Measurements from ENCODE around the gene GPX6.

DNA sequence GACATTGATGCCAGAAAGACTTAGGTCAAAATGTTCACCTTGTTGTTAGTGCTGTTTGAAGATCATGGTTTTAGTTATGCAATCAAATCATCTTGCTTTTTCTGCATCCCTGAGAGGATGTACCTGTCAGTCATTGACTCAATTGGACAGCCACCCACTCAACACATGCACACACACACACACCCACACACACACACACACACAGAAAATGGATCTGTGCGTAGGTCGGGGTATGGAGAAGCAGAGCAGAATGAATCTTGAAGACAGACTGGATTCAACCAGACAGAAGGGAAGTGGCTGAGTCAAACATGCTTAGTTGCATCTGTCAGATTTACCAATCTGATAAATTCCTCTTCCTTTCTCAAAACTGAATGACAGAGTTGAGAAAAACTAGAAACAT lies 53.2 kb downstream of the GPX6 start:
- TF ChIP-seq, protein P1, sequence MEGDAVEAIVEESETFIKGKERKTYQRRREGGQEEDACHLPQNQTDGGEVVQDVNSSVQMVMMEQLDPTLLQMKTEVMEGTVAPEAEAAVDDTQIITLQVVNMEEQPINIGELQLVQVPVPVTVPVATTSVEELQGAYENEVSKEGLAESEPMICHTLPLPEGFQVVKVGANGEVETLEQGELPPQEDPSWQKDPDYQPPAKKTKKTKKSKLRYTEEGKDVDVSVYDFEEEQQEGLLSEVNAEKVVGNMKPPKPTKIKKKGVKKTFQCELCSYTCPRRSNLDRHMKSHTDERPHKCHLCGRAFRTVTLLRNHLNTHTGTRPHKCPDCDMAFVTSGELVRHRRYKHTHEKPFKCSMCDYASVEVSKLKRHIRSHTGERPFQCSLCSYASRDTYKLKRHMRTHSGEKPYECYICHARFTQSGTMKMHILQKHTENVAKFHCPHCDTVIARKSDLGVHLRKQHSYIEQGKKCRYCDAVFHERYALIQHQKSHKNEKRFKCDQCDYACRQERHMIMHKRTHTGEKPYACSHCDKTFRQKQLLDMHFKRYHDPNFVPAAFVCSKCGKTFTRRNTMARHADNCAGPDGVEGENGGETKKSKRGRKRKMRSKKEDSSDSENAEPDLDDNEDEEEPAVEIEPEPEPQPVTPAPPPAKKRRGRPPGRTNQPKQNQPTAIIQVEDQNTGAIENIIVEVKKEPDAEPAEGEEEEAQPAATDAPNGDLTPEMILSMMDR (conservative IDR thresholded peaks at IDR 0.05; ENCODE audit: low read depth, low read length) = no peak
- no peak for TF ChIP-seq EZH2 (IDR thresholded peaks at IDR 0.05; ENCODE audit: borderline replicate concordance, low read depth, low read length, poor library complexity, severe bottlenecking)

Data from A673 (cell line).